WTC11 (cell line): ENCODE data around the gene SBF2. TPM values are rescaled to one million over a fixed set of nuclear protein-coding genes. Genes with fewer than 3 reads are reported as not detected.
A peak's percentile ranks its signal among the peaks of the same experiment; 100 is the strongest.

Experiments used
- ATAC-seq: fragments of 200-7000 bp; cut with Tn5 transposase; 2 replicates; pipeline ENCODE4 v1.10.0; 2021; ENCODE audit warnings: mild to moderate bottlenecking, moderate library complexity
- CTCF ChIA-PET: fragments of 300-600 bp; sonication (Branson Sonifier 250); formaldehyde crosslinking; loops from one replicate; lab custom pipeline; 2021; ENCODE audit warnings: antibody characterized with exemption; lab: Charles Lee
- POLR2A ChIA-PET: fragments of 350-600 bp; sonication (Branson Sonifier 250); formaldehyde crosslinking; loops from one replicate; lab custom pipeline; 2021; ENCODE audit warnings: antibody characterized with exemption; lab: Charles Lee
- DNase-seq: peaks from one replicate; pipeline ENCODE4 v3.0.0; 2021; ENCODE audit warnings: low spot score
- H3K27ac Mint-ChIP-seq: 2 replicates; pipeline ENCODE4 v1.8.0; 2021; ENCODE audit warnings: mixed read lengths
- H3K27me3 Mint-ChIP-seq: 2 replicates; pipeline ENCODE4 v1.8.0; 2021; ENCODE audit warnings: low read depth, mild to moderate bottlenecking, moderate library complexity, mixed read lengths
- H3K36me3 Mint-ChIP-seq: 2 replicates; pipeline ENCODE4 v1.8.0; 2021; ENCODE audit warnings: mixed read lengths
- H3K4me1 Mint-ChIP-seq: 2 replicates; pipeline ENCODE4 v1.8.0; 2022; ENCODE audit warnings: mixed read lengths
- H3K4me3 Mint-ChIP-seq: 2 replicates; pipeline ENCODE4 v1.8.0; 2021; ENCODE audit warnings: mild to moderate bottlenecking, moderate library complexity, mixed read lengths
- H3K9me3 Mint-ChIP-seq: 2 replicates; pipeline ENCODE4 v1.8.0; 2021; ENCODE audit warnings: mixed read lengths
- AR ChIP-seq: fragments of 250-450 bp; sonication (Bioruptor Pico); IDR thresholded peaks from 2 replicates; pipeline ENCODE4 v1.9.0; 2021; ENCODE audit warnings: mild to moderate bottlenecking
- ATF2 ChIP-seq: sonication (generic); formaldehyde crosslinking; IDR thresholded peaks from 2 replicates; pipeline ENCODE4 v1.8.1; 2022; ENCODE audit warnings: low read depth, missing genetic modification reagents, borderline replicate concordance
- CDX4 ChIP-seq: fragments of 250-450 bp; sonication (Bioruptor Pico); IDR thresholded peaks from 2 replicates; pipeline ENCODE4 v1.9.0; 2021; ENCODE audit warnings: moderate library complexity, mild to moderate bottlenecking, inconsistent platforms, borderline replicate concordance
- E2F1 ChIP-seq: sonication (generic); formaldehyde crosslinking; IDR thresholded peaks from 2 replicates; pipeline ENCODE4 v1.8.0; 2022; ENCODE audit warnings: mild to moderate bottlenecking, missing genetic modification reagents
- ETV6 ChIP-seq: sonication (generic); formaldehyde crosslinking; IDR thresholded peaks from 2 replicates; pipeline ENCODE4 v1.8.1; 2022; ENCODE audit warnings: mild to moderate bottlenecking, missing genetic modification reagents
- FOXP1 ChIP-seq: sonication (generic); formaldehyde crosslinking; IDR thresholded peaks from 2 replicates; pipeline ENCODE4 v1.8.0; 2022; ENCODE audit warnings: missing genetic modification reagents, mild to moderate bottlenecking, moderate library complexity, borderline replicate concordance
- HMGA2 ChIP-seq: fragments of 250-450 bp; sonication (Bioruptor Pico); IDR thresholded peaks from 2 replicates; pipeline ENCODE4 v1.4.0; 2021; ENCODE audit warnings: mild to moderate bottlenecking, moderate library complexity
- IRF2 ChIP-seq: sonication (generic); formaldehyde crosslinking; IDR thresholded peaks from 2 replicates; pipeline ENCODE4 v1.8.0; 2022; ENCODE audit warnings: low read depth, missing genetic modification reagents, borderline replicate concordance
- MYBL2 ChIP-seq: sonication (generic); formaldehyde crosslinking; IDR thresholded peaks from 2 replicates; pipeline ENCODE4 v1.8.1; 2023; ENCODE audit warnings: mild to moderate bottlenecking, moderate library complexity, missing genetic modification reagents
- NFATC4 ChIP-seq: fragments of 250-450 bp; sonication (Bioruptor Pico); IDR thresholded peaks from 2 replicates; pipeline ENCODE4 v1.9.0; 2021; ENCODE audit warnings: mild to moderate bottlenecking
- RELA ChIP-seq: sonication (generic); formaldehyde crosslinking; IDR thresholded peaks from 2 replicates; pipeline ENCODE4 v1.8.1; 2022; ENCODE audit warnings: missing genetic modification reagents, mild to moderate bottlenecking, borderline replicate concordance
- RORB ChIP-seq: fragments of 250-450 bp; sonication (Bioruptor Pico); IDR thresholded peaks from 2 replicates; pipeline ENCODE4 v1.9.0; 2021; ENCODE audit warnings: mild to moderate bottlenecking
- SMAD3 ChIP-seq: sonication (generic); formaldehyde crosslinking; IDR thresholded peaks from 2 replicates; pipeline ENCODE4 v1.8.0; 2022; ENCODE audit warnings: missing genetic modification reagents, mild to moderate bottlenecking, borderline replicate concordance
- ZNF396 ChIP-seq: fragments of 250-450 bp; sonication (Bioruptor Pico); IDR thresholded peaks from 2 replicates; pipeline ENCODE4 v1.8.0; 2021; ENCODE audit warnings: mild to moderate bottlenecking, moderate library complexity, borderline replicate concordance
- ZNF416 ChIP-seq: fragments of 250-450 bp; sonication (Bioruptor Pico); IDR thresholded peaks from 2 replicates; pipeline ENCODE4 v1.9.0; 2021; ENCODE audit warnings: mild to moderate bottlenecking, inconsistent platforms
- ZNF532 ChIP-seq: fragments of 250-450 bp; sonication (Bioruptor Pico); IDR thresholded peaks from 2 replicates; pipeline ENCODE4 v1.9.0; 2021; ENCODE audit warnings: mild to moderate bottlenecking, borderline replicate concordance
- total RNA-seq: library from RNA; stranded (reverse); gene quantifications from 3 replicates; pipeline ENCODE4 v1.2.3, GENCODE V29; 2021
- TF ChIP-seq, protein P1 (sequence below): sonication (generic); formaldehyde crosslinking; conservative IDR thresholded peaks from 2 replicates; pipeline ENCODE4 v1.8.1; 2023; ENCODE audit warnings: mild to moderate bottlenecking, low read depth, missing genetic modification reagents, moderate library complexity
- TF ChIP-seq, protein P2 (sequence below): fragments of 250-450 bp; sonication (Bioruptor Pico); IDR thresholded peaks from 2 replicates; pipeline ENCODE4 v1.8.0; 2021; ENCODE audit warnings: mild to moderate bottlenecking
- TF ChIP-seq, protein P3 (sequence below): sonication (generic); formaldehyde crosslinking; IDR thresholded peaks from 2 replicates; pipeline ENCODE4 v1.8.1; 2023; ENCODE audit warnings: mild to moderate bottlenecking, moderate library complexity, missing genetic modification reagents

The SBF2 gene
- total RNA-seq, 1 experiment from 2014 or later: 47.6 TPM

GRCh38 chr11:10022764-10023163, 271.3 kb downstream of the SBF2 start:
- CTCF ChIA-PET: no interaction called here
- ATAC-seq (no peak), DNase-seq (no peak)
- Mint-ChIP-seq H3K27me3 (no peaks in the 10 kb centered on the region), H3K4me3 (no peak overlapping the region), H3K9me3 (no peaks in the 10 kb centered on the region), H3K27ac (peak overlapping the region; percentile 43; the same call in 1 of the 2 replicates), H3K36me3 (no peaks in the 10 kb centered on the region; the same call in 1 of the 2 replicates), H3K4me1 (peaks cover 37% of the 10 kb centered on the region)
- TF ChIP-seq ETV6 (CRISPR knock-in tag) (no peak), ATF2 (no peak), AR (CRISPR knock-in tag) (no peak), RORB (CRISPR knock-in tag) (no peak), RELA (CRISPR knock-in tag) (no peak)
- POLR2A ChIA-PET: no interaction called here

GRCh38 chr11:10021563-10021962, 272.5 kb downstream of the SBF2 start:
- ATAC-seq (no peak), DNase-seq (no peak)
- Mint-ChIP-seq H3K27ac (peak overlapping the region; percentile 88), H3K4me1 (peaks cover 37% of the 10 kb centered on the region), H3K27me3 (no peaks in the 10 kb centered on the region), H3K36me3 (no peaks in the 10 kb centered on the region; the same call in 1 of the 2 replicates), H3K4me3 (no peak overlapping the region), H3K9me3 (no peaks in the 10 kb centered on the region)
- ChIA-PET POLR2A (no interaction called here), CTCF (no interaction called here)
- TF ChIP-seq, protein P1, sequence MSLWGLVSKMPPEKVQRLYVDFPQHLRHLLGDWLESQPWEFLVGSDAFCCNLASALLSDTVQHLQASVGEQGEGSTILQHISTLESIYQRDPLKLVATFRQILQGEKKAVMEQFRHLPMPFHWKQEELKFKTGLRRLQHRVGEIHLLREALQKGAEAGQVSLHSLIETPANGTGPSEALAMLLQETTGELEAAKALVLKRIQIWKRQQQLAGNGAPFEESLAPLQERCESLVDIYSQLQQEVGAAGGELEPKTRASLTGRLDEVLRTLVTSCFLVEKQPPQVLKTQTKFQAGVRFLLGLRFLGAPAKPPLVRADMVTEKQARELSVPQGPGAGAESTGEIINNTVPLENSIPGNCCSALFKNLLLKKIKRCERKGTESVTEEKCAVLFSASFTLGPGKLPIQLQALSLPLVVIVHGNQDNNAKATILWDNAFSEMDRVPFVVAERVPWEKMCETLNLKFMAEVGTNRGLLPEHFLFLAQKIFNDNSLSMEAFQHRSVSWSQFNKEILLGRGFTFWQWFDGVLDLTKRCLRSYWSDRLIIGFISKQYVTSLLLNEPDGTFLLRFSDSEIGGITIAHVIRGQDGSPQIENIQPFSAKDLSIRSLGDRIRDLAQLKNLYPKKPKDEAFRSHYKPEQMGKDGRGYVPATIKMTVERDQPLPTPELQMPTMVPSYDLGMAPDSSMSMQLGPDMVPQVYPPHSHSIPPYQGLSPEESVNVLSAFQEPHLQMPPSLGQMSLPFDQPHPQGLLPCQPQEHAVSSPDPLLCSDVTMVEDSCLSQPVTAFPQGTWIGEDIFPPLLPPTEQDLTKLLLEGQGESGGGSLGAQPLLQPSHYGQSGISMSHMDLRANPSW (CRISPR knock-in tag): no peak
- TF ChIP-seq IRF2 (CRISPR knock-in tag) (no peak), CDX4 (CRISPR knock-in tag) (no peak), SMAD3 (CRISPR knock-in tag) (no peak), ZNF396 (CRISPR knock-in tag) (no peak), ZNF532 (CRISPR knock-in tag) (no peak), NFATC4 (CRISPR knock-in tag) (no peak), HMGA2 (CRISPR knock-in tag) (no peak), E2F1 (CRISPR knock-in tag) (no peak), FOXP1 (no peak), ZNF416 (CRISPR knock-in tag) (no peak), MYBL2 (no peak)
- TF ChIP-seq, protein P2, sequence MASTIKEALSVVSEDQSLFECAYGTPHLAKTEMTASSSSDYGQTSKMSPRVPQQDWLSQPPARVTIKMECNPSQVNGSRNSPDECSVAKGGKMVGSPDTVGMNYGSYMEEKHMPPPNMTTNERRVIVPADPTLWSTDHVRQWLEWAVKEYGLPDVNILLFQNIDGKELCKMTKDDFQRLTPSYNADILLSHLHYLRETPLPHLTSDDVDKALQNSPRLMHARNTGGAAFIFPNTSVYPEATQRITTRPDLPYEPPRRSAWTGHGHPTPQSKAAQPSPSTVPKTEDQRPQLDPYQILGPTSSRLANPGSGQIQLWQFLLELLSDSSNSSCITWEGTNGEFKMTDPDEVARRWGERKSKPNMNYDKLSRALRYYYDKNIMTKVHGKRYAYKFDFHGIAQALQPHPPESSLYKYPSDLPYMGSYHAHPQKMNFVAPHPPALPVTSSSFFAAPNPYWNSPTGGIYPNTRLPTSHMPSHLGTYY (CRISPR knock-in tag): no peak
- TF ChIP-seq, protein P3, sequence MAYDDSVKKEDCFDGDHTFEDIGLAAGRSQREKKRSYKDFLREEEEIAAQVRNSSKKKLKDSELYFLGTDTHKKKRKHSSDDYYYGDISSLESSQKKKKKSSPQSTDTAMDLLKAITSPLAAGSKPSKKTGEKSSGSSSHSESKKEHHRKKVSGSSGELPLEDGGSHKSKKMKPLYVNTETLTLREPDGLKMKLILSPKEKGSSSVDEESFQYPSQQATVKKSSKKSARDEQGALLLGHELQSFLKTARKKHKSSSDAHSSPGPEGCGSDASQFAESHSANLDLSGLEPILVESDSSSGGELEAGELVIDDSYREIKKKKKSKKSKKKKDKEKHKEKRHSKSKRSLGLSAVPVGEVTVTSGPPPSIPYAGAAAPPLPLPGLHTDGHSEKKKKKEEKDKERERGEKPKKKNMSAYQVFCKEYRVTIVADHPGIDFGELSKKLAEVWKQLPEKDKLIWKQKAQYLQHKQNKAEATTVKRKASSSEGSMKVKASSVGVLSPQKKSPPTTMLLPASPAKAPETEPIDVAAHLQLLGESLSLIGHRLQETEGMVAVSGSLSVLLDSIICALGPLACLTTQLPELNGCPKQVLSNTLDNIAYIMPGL: no peak
